ENCODE results near the gene ARAP1. TPM values are rescaled to one million over a fixed set of nuclear protein-coding genes. Genes with fewer than 3 reads are reported as not detected.

The ARAP1 gene
- total and polyA plus RNA-seq, 2 of the 8 experiments (the other 6 are each of a cell fraction or from before 2014, with no cell fraction given): 25.7 to 61.6 TPM

DNA sequence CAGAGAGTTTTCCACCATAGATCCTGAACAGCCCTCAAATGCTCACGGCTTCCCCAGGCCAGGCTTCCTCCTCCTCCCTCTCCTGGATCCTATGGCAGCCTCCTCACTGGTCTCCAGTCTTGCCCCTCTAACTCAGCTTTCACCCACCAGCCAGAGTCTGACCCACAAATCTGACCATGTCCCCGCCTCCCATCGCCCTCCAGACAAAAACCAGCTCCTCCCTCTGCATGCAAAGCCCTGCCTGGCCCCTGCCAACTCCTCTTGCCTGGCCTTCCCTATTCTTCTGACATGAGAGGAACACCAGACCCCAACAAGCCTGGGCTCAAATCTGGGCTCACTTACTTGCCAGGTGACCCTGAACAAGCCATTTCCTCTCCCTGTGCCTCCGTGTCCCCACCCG, 45.6 kb downstream of the ARAP1 start:
- Histone ChIP-seq H4K20me1 (replicated peaks in 1 of 2; ENCODE audit: control insufficient read depth in 1 of 2, insufficient read depth in 2 of 2, low read length in 2 of 2) (peaks cover 1 to 12% of the 10 kb centered on the region in 2 experiments), H4K8ac (ENCODE audit: extremely low read depth, insufficient read depth, low read length) (no peak overlapping the region; the same call in 1 of the 2 replicates), H3K4me1 (replicated peaks in 1 of 4; ENCODE audit: control insufficient read depth in 3 of 4, insufficient read depth in 4 of 4, low read length in 3 of 4) (peaks cover 11 to 40% (median 33%) of the 10 kb centered on the region in 4 experiments), H3K4me3 (ENCODE audit: extremely low read depth in 1 of 4, insufficient read depth in 2 of 4, low read depth in 3 of 4, low read length in 4 of 4) (peak overlapping the region in 1 of 4 experiments; percentile 17; a peak in 1 of 8 replicates), H4K5ac (ENCODE audit: insufficient read length, low read depth, low read length) (no peak overlapping the region), H3K23me2 (ENCODE audit: low read depth, low read length) (peaks cover 2% of the 10 kb centered on the region; the same call in 1 of the 2 replicates), H2BK120ac (replicated peaks; ENCODE audit: low read depth, low read length) (no peak overlapping the region), H3K79me1 (ENCODE audit: low read depth, low read length) (no peaks in the 10 kb centered on the region; the same call in 1 of the 2 replicates), H2AK5ac (ENCODE audit: low read depth, low read length) (no peak overlapping the region), H3K4ac (replicated peaks; ENCODE audit: insufficient read length, low read depth, low read length) (peak overlapping the region; percentile 6), H3K9ac (replicated peaks in 1 of 4; ENCODE audit: extremely low read depth in 1 of 4, low read depth in 3 of 4, low read length in 3 of 4) (no peak overlapping the region), H2BK5ac (ENCODE audit: low read depth, low read length) (peak overlapping the region; percentile 77; the same call in 1 of the 2 replicates), H3K23ac (ENCODE audit: insufficient read length) (no peak overlapping the region), H3K9me3 (ENCODE audit: insufficient read depth in 2 of 2, low read depth in 1 of 2, low read length in 1 of 2) (no peaks in the 10 kb centered on the region), H2BK15ac (ENCODE audit: low read length) (peak overlapping the region; percentile 81; the same call in 1 of the 2 replicates), H3K4me2 (ENCODE audit: insufficient read depth in 1 of 2, low read depth in 2 of 2, low read length in 2 of 2) (peak overlapping the region; percentile 59 to 63), H3K36me3 (ENCODE audit: control insufficient read depth in 2 of 4, insufficient read depth in 4 of 4, low read length in 3 of 4) (peaks cover 0 to 2% (median 0%) of the 10 kb centered on the region in 4 experiments; a peak in 1 of 8 replicates), H3K27me3 (replicated peaks in 1 of 4; ENCODE audit: control insufficient read depth in 3 of 4, extremely low read depth in 1 of 4, insufficient read depth in 3 of 4, low read length in 3 of 4) (no peaks in the 10 kb centered on the region), H3K18ac (ENCODE audit: extremely low read depth, low read length) (peak overlapping the region; percentile 81), H2BK12ac (ENCODE audit: low read depth, low read length) (peak overlapping the region; percentile 75; the same call in 1 of the 2 replicates), H2AFZ (ENCODE audit: low read length) (no peak overlapping the region), H3K79me2 (ENCODE audit: control insufficient read depth in 1 of 2, insufficient read depth in 2 of 2, low read length in 2 of 2) (no peaks in the 10 kb centered on the region), H3K27ac (ENCODE audit: low read depth, low read length) (no peak overlapping the region; the same call in 1 of the 2 replicates), H3K56ac (replicated peaks; ENCODE audit: insufficient read length, low read depth, low read length) (no peak overlapping the region), H4K91ac (replicated peaks; ENCODE audit: insufficient read length, low read length) (peak overlapping the region; percentile 35), H3K14ac (ENCODE audit: insufficient read length) (no peak overlapping the region), H2BK20ac (ENCODE audit: low read length) (0 out of 2 replicates have a peak overlapping the region, but pooled peaks have one; percentile 32)
- no peak for FAIRE-seq
- CTCF ChIA-PET (ENCODE audit: partially characterized antibody): interaction anchor here (0.9 to 2.4 kb wide), 6 partner anchors 10 to 111 kb away, joined by 3 to 9 read pairs (median 4); no protein-coding TSS in a partner anchor
- WGBS, 2 experiments (ENCODE audit: extremely low coverage in 1 of 2, insufficient coverage in 1 of 2, insufficient read length in 1 of 2, insufficient replicate concordance in 2 of 2, low coverage in 1 of 2, low lambda C conversion rate in 2 of 2, missing lambda C conversion rate in 1 of 2): 87% methylated on average over 5 of the region's 5 CpGs; no CpG with 5 or more reads in 1 of the 2 experiments
- POLR2A ChIA-PET (ENCODE audit: partially characterized antibody): interaction anchor here (0.9 kb wide), 1 partner anchor 15 kb away, joined by 3 read pairs; no protein-coding TSS in a partner anchor
- no peak for DNase-seq (ENCODE audit: low read depth in 1 of 2, low spot score in 2 of 2)
- TF ChIP-seq RAD21 (IDR thresholded peaks at IDR 0.05 in 1 of 2, conservative IDR thresholded peaks at IDR 0.05 in 1 of 2; ENCODE audit: low read depth in 2 of 2, low read length in 2 of 2) (no peak), CBX5 (IDR thresholded peaks at IDR 0.05; ENCODE audit: low read depth, low read length) (no peak), SUZ12 (IDR thresholded peaks at IDR 0.05; ENCODE audit: low read length) (no peak), JUN (IDR thresholded peaks at IDR 0.05; ENCODE audit: low read depth, low read length) (no peak), TCF12 (IDR thresholded peaks at IDR 0.05; ENCODE audit: low read depth, low read length) (no peak), TAF1 (IDR thresholded peaks at IDR 0.05; ENCODE audit: low read depth, low read length) (no peak), TBP (IDR thresholded peaks at IDR 0.05; ENCODE audit: low read depth, low read length) (no peak), SAP30 (IDR thresholded peaks at IDR 0.05; ENCODE audit: insufficient read depth, insufficient replicate concordance, low read length) (no peak), CHD2 (IDR thresholded peaks at IDR 0.05; ENCODE audit: low read length) (no peak), JUND (IDR thresholded peaks at IDR 0.05; ENCODE audit: low read length) (no peak), MAFK (IDR thresholded peaks at IDR 0.05; ENCODE audit: low read depth, low read length) (no peak), FOSL1 (IDR thresholded peaks at IDR 0.05; ENCODE audit: insufficient read depth, low read depth, low read length) (no peak), POU5F1 (IDR thresholded peaks at IDR 0.05; ENCODE audit: low read depth, low read length) (no peak)

Measured in H1 (cell line).